Measurements from ENCODE around the gene CTDSPL. TPM values are rescaled to one million over a fixed set of nuclear protein-coding genes. Genes with fewer than 3 reads are reported as not detected.

The CTDSPL gene
- polyA plus RNA-seq, 1 of the 3 experiments (the other 2 are of a cell fraction) = 22.1 TPM

GRCh38 chr3:37924453-37924852 lies 62.8 kb downstream of the CTDSPL start (continued):
- TF ChIP-seq TEAD4 (IDR thresholded peaks at IDR 0.05; ENCODE audit: borderline replicate concordance, insufficient read depth) (no peak), NFIC (IDR thresholded peaks at IDR 0.05; ENCODE audit: borderline replicate concordance) (no peak), SMC3 (IDR thresholded peaks at IDR 0.05; ENCODE audit: low read depth, low read length) (no peak), POLR2AphosphoS5 (IDR thresholded peaks at IDR 0.05; ENCODE audit: low read depth, low read length) (no peak)

GRCh38 chr3:37925157-37925556 lies 63.5 kb downstream of the CTDSPL start:
- H3K36me3 ChIP-seq (replicated peaks in 1 of 2; ENCODE audit: control insufficient read depth in 1 of 2, insufficient read depth in 2 of 2, low read length in 1 of 2) = peaks cover 0 to 10% of the 10 kb centered on the region in 2 experiments
- H3K9me3 ChIP-seq = no peaks in the 10 kb centered on the region
- no peak for DNase-seq
- 58% methylated on average over 2 of the region's 2 CpGs for WGBS (ENCODE audit: low lambda C conversion rate)
- ChIA-PET POLR2A (no interaction called here), CTCF (interaction anchor here (2.4 kb wide), 1 partner anchor 10 kb away, joined by 7 read pairs; no protein-coding TSS in a partner anchor)
- no peak overlapping the region for H3K4me2 ChIP-seq
- no peaks in the 10 kb centered on the region for H3K27me3 ChIP-seq (ENCODE audit: insufficient read depth)
- H2AFZ ChIP-seq (ENCODE audit: low read depth) = no peak overlapping the region
- no peaks in the 10 kb centered on the region for H3F3A ChIP-seq (replicated peaks; ENCODE audit: insufficient read depth)
- TF ChIP-seq JUND (IDR thresholded peaks at IDR 0.05) = no peak
- no peak for TF ChIP-seq EP300 (IDR thresholded peaks at IDR 0.05; ENCODE audit: borderline replicate concordance in 1 of 2, low read depth in 1 of 2, low read length in 1 of 2)
- TF ChIP-seq MXI1 (IDR thresholded peaks at IDR 0.05; ENCODE audit: low read depth, low read length) = no peak
- TF ChIP-seq FOXM1 (IDR thresholded peaks at IDR 0.05; ENCODE audit: low read depth) = no peak
- peak; percentile 5; the same call in 1 of the 2 replicates for TF ChIP-seq PBX3 (IDR thresholded peaks at IDR 0.05)
- H3K4me1 ChIP-seq (ENCODE audit: control insufficient read depth in 1 of 2, insufficient read depth in 2 of 2, low read depth in 1 of 2, low read length in 1 of 2) = peaks cover 20 to 41% of the 10 kb centered on the region in 2 experiments; a peak in 3 of 4 replicates
- no peak overlapping the region; a peak in 1 of 4 replicates for H3K27ac ChIP-seq (ENCODE audit: low read depth in 2 of 2, low read length in 1 of 2)
- H3K9me2 ChIP-seq = no peaks in the 10 kb centered on the region
- H3K79me2 ChIP-seq (ENCODE audit: insufficient read depth) = peaks cover 60% of the 10 kb centered on the region
- H3K9ac ChIP-seq = no peak overlapping the region
- H3K4me3 ChIP-seq (ENCODE audit: low read depth in 2 of 2, low read length in 1 of 2) = no peak overlapping the region
- H4K20me1 ChIP-seq (ENCODE audit: insufficient read depth) = no peaks in the 10 kb centered on the region

- CTCF ChIA-PET = interaction anchor here (2.4 kb wide), 1 partner anchor 9 kb away, joined by 7 read pairs; no protein-coding TSS in a partner anchor
- no peak for TF ChIP-seq CHD2 (IDR thresholded peaks at IDR 0.05; ENCODE audit: low read length, partially characterized antibody)
- no peak for TF ChIP-seq PBX3 (IDR thresholded peaks at IDR 0.05)
- no peak for TF ChIP-seq MAX (IDR thresholded peaks at IDR 0.05; ENCODE audit: low read depth)
- no peak for TF ChIP-seq SIN3A (IDR thresholded peaks at IDR 0.05; ENCODE audit: borderline replicate concordance, low read depth, low read length)
- no peak for TF ChIP-seq RCOR1 (IDR thresholded peaks at IDR 0.05; ENCODE audit: low read length)
- TF ChIP-seq USF2 (IDR thresholded peaks at IDR 0.05; ENCODE audit: borderline replicate concordance, low read depth, low read length) = no peak
- TF ChIP-seq RXRA (IDR thresholded peaks at IDR 0.05; ENCODE audit: borderline replicate concordance, low read depth) = no peak
- TF ChIP-seq MXI1 (IDR thresholded peaks at IDR 0.05; ENCODE audit: low read depth, low read length) = no peak
- TF ChIP-seq REST (IDR thresholded peaks at IDR 0.05; ENCODE audit: low read depth, low read length) = no peak
- TF ChIP-seq JUND (IDR thresholded peaks at IDR 0.05) = no peak
- no peak for TF ChIP-seq ELF1 (IDR thresholded peaks at IDR 0.05)
- no peak for TF ChIP-seq YY1 (IDR thresholded peaks at IDR 0.05; ENCODE audit: low read depth)
- no peak for TF ChIP-seq TEAD4 (IDR thresholded peaks at IDR 0.05; ENCODE audit: borderline replicate concordance, insufficient read depth)
- TF ChIP-seq EZH2phosphoT487 (IDR thresholded peaks at IDR 0.05; ENCODE audit: borderline replicate concordance, low read depth) = no peak
- no peak for TF ChIP-seq FOXM1 (IDR thresholded peaks at IDR 0.05; ENCODE audit: low read depth)
- TF ChIP-seq SMC3 (IDR thresholded peaks at IDR 0.05; ENCODE audit: low read depth, low read length) = no peak
Measured at GRCh38 chr3:37926611-37927010, 64.9 kb downstream of the CTDSPL start.

More at GRCh38 chr3:37926611-37927010, 64.9 kb downstream of the CTDSPL start:
- Histone ChIP-seq H3K27me3 (ENCODE audit: insufficient read depth) (no peaks in the 10 kb centered on the region), H3F3A (replicated peaks; ENCODE audit: insufficient read depth) (no peaks in the 10 kb centered on the region), H3K79me2 (ENCODE audit: insufficient read depth) (peaks cover 69% of the 10 kb centered on the region), H2AFZ (ENCODE audit: low read depth) (no peak overlapping the region), H4K20me1 (ENCODE audit: insufficient read depth) (no peaks in the 10 kb centered on the region), H3K4me1 (ENCODE audit: control insufficient read depth in 1 of 2, insufficient read depth in 2 of 2, low read depth in 1 of 2, low read length in 1 of 2) (peaks cover 20 to 28% of the 10 kb centered on the region in 2 experiments; a peak in 3 of 4 replicates), H3K9ac (no peak overlapping the region), H3K9me3 (no peaks in the 10 kb centered on the region), H3K9me2 (no peaks in the 10 kb centered on the region), H3K36me3 (replicated peaks in 1 of 2; ENCODE audit: control insufficient read depth in 1 of 2, insufficient read depth in 2 of 2, low read length in 1 of 2) (peaks cover 0 to 15% of the 10 kb centered on the region in 2 experiments), H3K4me2 (no peak overlapping the region), H3K27ac (ENCODE audit: low read depth in 2 of 2, low read length in 1 of 2) (no peak overlapping the region), H3K4me3 (ENCODE audit: low read depth in 2 of 2, low read length in 1 of 2) (no peak overlapping the region)
- 97% methylated on average over 3 of the region's 3 CpGs for WGBS (ENCODE audit: low lambda C conversion rate)
- POLR2A ChIA-PET = no interaction called here
- no peak for DNase-seq

Data from SK-N-SH (cell line).